Mucosa of rectum (tissue), 2 donors: ENCODE results near the gene BFSP1.

Source experiments
- H3K27ac ChIP-seq, 2 donors: one replicate each; pipeline ENCODE4 v1.7.0; 2013; ENCODE audit warnings: inconsistent platforms in 2 of 2, low read depth in 2 of 2, low read length in 2 of 2
- H3K27me3 ChIP-seq, 2 donors: one replicate each; pipeline ENCODE4 v1.7.0; 2013; ENCODE audit warnings: low read length in 2 of 2; ENCODE audit not compliant: control insufficient read depth in 2 of 2, insufficient read depth in 2 of 2
- H3K36me3 ChIP-seq, 2 donors: one replicate each; pipeline ENCODE4 v1.7.0; 2013; ENCODE audit warnings: low read length in 2 of 2; ENCODE audit not compliant: control insufficient read depth in 2 of 2, insufficient read depth in 2 of 2
- H3K4me1 ChIP-seq, 2 donors: one replicate each; pipeline ENCODE4 v1.7.0; 2013; ENCODE audit warnings: low read length in 2 of 2, mild to moderate bottlenecking in 1 of 2; ENCODE audit not compliant: control insufficient read depth in 2 of 2, insufficient read depth in 2 of 2
- H3K4me3 ChIP-seq, 2 donors: one replicate each; pipeline ENCODE4 v1.7.0; 2013; ENCODE audit warnings: low read length in 2 of 2
- H3K9ac ChIP-seq, 2 donors: one replicate each; pipeline ENCODE4 v1.7.0; 2013; ENCODE audit warnings: low read length in 2 of 2, low read depth in 1 of 2, mild to moderate bottlenecking in 1 of 2
- H3K9me3 ChIP-seq, 2 donors: one replicate each; pipeline ENCODE4 v1.7.0; 2013; ENCODE audit warnings: low read length in 2 of 2; ENCODE audit not compliant: control insufficient read depth in 2 of 2
- donor health status: healthy.
- donor health status: Normal muscosa, but diverticular disease.

BFSP1 gene

GRCh38 chr20:17557675-17558006 is 26.5 kb upstream of the BFSP1 start:
- Histone ChIP-seq H3K9me3 (no peaks in the 10 kb centered on the region), H3K27me3 (no peaks in the 10 kb centered on the region), H3K27ac (peak overlapping the region; percentile 45 to 87), H3K36me3 (no peaks in the 10 kb centered on the region), H3K4me3 (no peak overlapping the region), H3K4me1 (peaks cover 16 to 22% of the 10 kb centered on the region in 2 donors), H3K9ac (no peak overlapping the region)

- Histone ChIP-seq H3K4me1 (peaks cover 15 to 22% of the 10 kb centered on the region in 2 donors), H3K9ac (no peak overlapping the region), H3K4me3 (no peak overlapping the region), H3K36me3 (no peaks in the 10 kb centered on the region), H3K27me3 (no peaks in the 10 kb centered on the region), H3K9me3 (no peaks in the 10 kb centered on the region), H3K27ac (peak overlapping the region; percentile 45 to 87)
Measured at GRCh38 chr20:17556837-17557674, 25.9 kb upstream of the BFSP1 start.

GRCh38 chr20:17555106-17555505 is 23.9 kb upstream of the BFSP1 start:
- H3K4me3 ChIP-seq: no peak overlapping the region
- H3K4me1 ChIP-seq: peaks cover 15 to 22% of the 10 kb centered on the region in 2 donors
- no peaks in the 10 kb centered on the region for H3K36me3 ChIP-seq
- no peaks in the 10 kb centered on the region for H3K9me3 ChIP-seq
- H3K27me3 ChIP-seq: no peaks in the 10 kb centered on the region
- H3K9ac ChIP-seq: no peak overlapping the region
- H3K27ac ChIP-seq: no peak overlapping the region

- H3K4me1 ChIP-seq: no peaks in the 10 kb centered on the region
- no peak overlapping the region for H3K4me3 ChIP-seq
- no peak overlapping the region for H3K9ac ChIP-seq
- no peak overlapping the region for H3K27ac ChIP-seq
- no peaks in the 10 kb centered on the region for H3K27me3 ChIP-seq
- H3K9me3 ChIP-seq: no peaks in the 10 kb centered on the region
- H3K36me3 ChIP-seq: no peaks in the 10 kb centered on the region
Measured at GRCh38 chr20:17549131-17549530, 18.0 kb upstream of the BFSP1 start.

GRCh38 chr20:17545127-17545526 is 13.9 kb upstream of the BFSP1 start:
- Histone ChIP-seq H3K4me3 (no peak overlapping the region), H3K27ac (no peak overlapping the region), H3K9ac (no peak overlapping the region), H3K36me3 (no peaks in the 10 kb centered on the region), H3K4me1 (no peaks in the 10 kb centered on the region), H3K27me3 (no peaks in the 10 kb centered on the region), H3K9me3 (no peaks in the 10 kb centered on the region)

- Histone ChIP-seq H3K27me3 (no peaks in the 10 kb centered on the region), H3K9ac (no peak overlapping the region), H3K27ac (peak overlapping the region; percentile 29 to 34), H3K9me3 (no peaks in the 10 kb centered on the region), H3K4me1 (no peaks in the 10 kb centered on the region), H3K4me3 (no peak overlapping the region), H3K36me3 (no peaks in the 10 kb centered on the region)
Measured at GRCh38 chr20:17543531-17544131, 12.5 kb upstream of the BFSP1 start.

GRCh38 chr20:17542993-17543412 is 11.8 kb upstream of the BFSP1 start:
- Histone ChIP-seq H3K4me1 (no peaks in the 10 kb centered on the region), H3K9ac (no peak overlapping the region), H3K36me3 (no peaks in the 10 kb centered on the region), H3K9me3 (no peaks in the 10 kb centered on the region), H3K4me3 (no peak overlapping the region), H3K27me3 (no peaks in the 10 kb centered on the region), H3K27ac (peak overlapping the region; percentile 29 to 34)

- Histone ChIP-seq H3K9me3 (no peaks in the 10 kb centered on the region), H3K27ac (no peak overlapping the region), H3K27me3 (no peaks in the 10 kb centered on the region)
Measured at GRCh38 chr20:17542481-17542880, 11.3 kb upstream of the BFSP1 start.

GRCh38 chr20:17541996-17542395 is 10.8 kb upstream of the BFSP1 start:
- no peak overlapping the region for H3K9ac ChIP-seq
- no peaks in the 10 kb centered on the region for H3K36me3 ChIP-seq
- H3K27ac ChIP-seq: no peak overlapping the region
- no peaks in the 10 kb centered on the region for H3K4me1 ChIP-seq
- H3K27me3 ChIP-seq: no peaks in the 10 kb centered on the region
- no peak overlapping the region for H3K4me3 ChIP-seq
- no peaks in the 10 kb centered on the region for H3K9me3 ChIP-seq

More at GRCh38 chr20:17542481-17542880, 11.3 kb upstream of the BFSP1 start:
- Histone ChIP-seq H3K36me3 (no peaks in the 10 kb centered on the region), H3K9ac (no peak overlapping the region), H3K4me3 (no peak overlapping the region), H3K4me1 (no peaks in the 10 kb centered on the region)

- Histone ChIP-seq H3K27ac (no peak overlapping the region), H3K9ac (no peak overlapping the region), H3K27me3 (no peaks in the 10 kb centered on the region), H3K36me3 (no peaks in the 10 kb centered on the region), H3K4me1 (no peaks in the 10 kb centered on the region), H3K9me3 (no peaks in the 10 kb centered on the region), H3K4me3 (no peak overlapping the region)
Measured at GRCh38 chr20:17541596-17541995, 10.4 kb upstream of the BFSP1 start.
